ENCODE measurements around the gene WWTR1. TPM values are rescaled to one million over a fixed set of nuclear protein-coding genes. Genes with fewer than 3 reads are reported as not detected.

The WWTR1 gene
- total RNA-seq, 1 donor from 2014 or later = 0.76 TPM

DNA sequence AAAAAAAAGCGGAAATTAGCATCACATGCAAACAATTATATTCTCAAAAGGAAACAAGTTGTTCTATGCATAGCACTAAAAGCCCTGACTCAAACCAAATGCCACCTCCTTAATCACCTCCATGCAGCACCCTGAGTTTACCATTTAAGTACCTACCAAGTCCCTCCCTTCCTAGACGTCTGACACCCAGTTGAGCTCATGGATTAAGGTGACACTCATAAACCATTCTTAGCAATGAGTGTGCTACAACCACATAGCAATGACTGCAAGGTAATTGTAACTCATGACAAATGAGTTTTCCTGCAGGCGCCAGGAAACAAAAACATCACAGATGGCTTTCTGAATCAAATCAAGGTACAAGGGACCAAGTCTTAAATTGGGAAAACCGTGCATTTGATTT, 32.0 kb downstream of the WWTR1 start:
- intact Hi-C loops (cut with micrococcal nuclease) = no loop called here

- intact Hi-C loops (cut with micrococcal nuclease) = no loop called here
These were observed 34.0 kb downstream of the WWTR1 start for GRCh38 chr3:149623824-149624223.

GRCh38 chr3:149621218-149622005, 36.4 kb downstream of the WWTR1 start:
- intact Hi-C loops (cut with micrococcal nuclease) = loop anchor here (2.0 kb wide), 1 partner anchor 41 kb away; no protein-coding TSS in a partner anchor

DNA sequence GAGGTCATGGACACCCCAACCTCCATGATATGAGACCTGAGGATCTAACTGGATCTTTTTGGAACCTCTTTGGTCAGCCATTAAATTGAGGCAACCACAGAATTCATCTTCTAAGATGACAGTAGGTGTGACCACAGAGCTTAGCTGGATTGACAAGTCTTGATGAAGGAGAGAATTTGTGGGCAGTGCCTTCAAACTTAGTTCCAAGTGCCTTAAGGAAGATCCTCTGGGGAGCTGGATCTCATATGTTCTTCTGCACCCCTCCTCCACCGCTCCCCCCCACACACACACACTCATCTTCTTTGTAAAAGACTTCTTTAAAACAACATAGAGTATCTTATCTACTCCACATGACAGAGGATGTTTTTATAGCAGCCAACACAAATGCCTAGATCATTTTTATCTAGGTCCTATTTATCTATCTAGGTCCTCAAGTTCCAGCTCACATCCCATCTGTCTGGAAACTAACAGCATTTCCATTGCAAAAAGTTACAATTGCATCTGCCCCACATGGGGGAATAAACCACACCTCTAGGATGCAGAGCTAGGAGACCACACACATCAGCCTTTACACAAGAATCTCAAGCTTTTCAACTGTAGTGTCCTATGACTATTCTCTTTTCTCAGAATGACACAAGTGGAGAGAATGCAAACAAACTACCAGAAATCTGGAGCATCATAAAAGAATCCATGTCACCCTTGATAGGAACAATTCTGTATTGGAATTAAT, 37.4 kb downstream of the WWTR1 start:
- intact Hi-C loops (cut with micrococcal nuclease) = loop anchor here (2.0 kb wide), 1 partner anchor 40 kb away; no protein-coding TSS in a partner anchor

DNA sequence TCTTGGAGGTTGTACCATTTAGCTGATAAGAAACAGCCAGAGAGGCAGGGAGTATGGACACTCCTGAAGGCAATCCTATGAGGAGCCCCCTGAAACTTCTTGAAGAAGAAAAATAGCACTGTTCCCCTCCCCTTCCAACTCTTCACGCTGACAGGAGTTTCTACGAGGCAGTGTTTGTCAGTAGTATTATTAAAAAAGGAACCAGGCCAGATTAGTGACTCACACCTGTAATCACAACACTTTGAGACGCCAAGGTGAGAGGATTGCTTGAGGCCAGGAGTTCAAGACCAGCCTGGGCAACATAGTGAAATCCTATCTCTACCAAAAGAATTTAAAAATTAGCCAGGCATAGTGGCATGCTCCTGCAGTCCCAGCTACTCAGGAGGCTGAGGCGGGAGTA, 38.7 kb downstream of the WWTR1 start:
- intact Hi-C loops (cut with micrococcal nuclease) = no loop called here

- intact Hi-C loops (cut with micrococcal nuclease) = no loop called here
These were observed 39.4 kb downstream of the WWTR1 start for GRCh38 chr3:149618151-149619123.

DNA sequence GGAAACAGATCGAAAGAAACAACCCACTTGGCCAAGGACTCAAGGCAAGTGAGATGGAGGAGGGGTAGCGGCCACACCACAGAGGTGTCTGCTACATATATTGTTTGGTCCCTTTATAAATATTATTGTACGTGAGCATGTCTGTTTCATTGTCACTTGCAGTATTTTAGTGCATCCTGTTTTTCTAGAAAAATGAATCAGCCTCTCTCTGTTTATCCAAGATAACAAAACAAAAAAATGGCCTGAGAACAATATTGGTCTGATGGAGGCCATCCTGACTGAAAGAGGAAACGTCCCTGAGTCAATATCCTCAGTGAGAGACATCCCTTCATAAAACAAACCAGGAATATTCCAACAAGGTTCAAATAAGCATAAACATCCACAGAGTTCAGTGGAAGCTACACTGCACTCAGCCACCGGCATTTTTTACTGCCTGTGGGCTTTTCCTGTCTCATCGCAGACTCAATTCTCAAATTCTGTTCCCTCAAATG, 42.0 kb downstream of the WWTR1 start:
- intact Hi-C loops (cut with micrococcal nuclease) = no loop called here

- intact Hi-C loops (cut with micrococcal nuclease) = no loop called here
These were observed 43.8 kb downstream of the WWTR1 start for GRCh38 chr3:149613988-149614387.

DNA sequence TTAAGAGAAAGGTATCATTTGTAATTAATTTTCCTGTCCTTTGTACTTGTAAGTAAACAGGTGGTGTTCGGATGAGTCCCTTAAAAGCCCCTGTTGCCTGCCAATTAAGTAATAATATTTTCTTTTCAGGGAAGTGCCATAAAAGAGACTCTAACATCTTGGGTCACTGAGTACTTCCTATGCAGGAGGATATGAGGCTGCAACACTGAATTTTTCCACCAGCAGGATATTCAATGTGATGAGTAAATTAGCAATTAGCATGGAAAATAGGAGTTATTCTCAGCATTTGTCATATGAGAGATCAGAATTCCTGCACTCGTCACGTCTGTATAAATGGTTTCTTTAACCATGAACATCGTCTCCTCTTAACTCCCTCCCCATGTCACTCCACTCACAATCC, 45.4 kb downstream of the WWTR1 start:
- intact Hi-C loops (cut with micrococcal nuclease) = no loop called here

- intact Hi-C loops (cut with micrococcal nuclease) = no loop called here
These were observed 46.7 kb downstream of the WWTR1 start for GRCh38 chr3:149611149-149611548.

- intact Hi-C loops (cut with micrococcal nuclease) = no loop called here
These were observed 47.3 kb downstream of the WWTR1 start for GRCh38 chr3:149610351-149611105.

- intact Hi-C loops (cut with micrococcal nuclease) = no loop called here
These were observed 48.2 kb downstream of the WWTR1 start for GRCh38 chr3:149609595-149609994.

DNA sequence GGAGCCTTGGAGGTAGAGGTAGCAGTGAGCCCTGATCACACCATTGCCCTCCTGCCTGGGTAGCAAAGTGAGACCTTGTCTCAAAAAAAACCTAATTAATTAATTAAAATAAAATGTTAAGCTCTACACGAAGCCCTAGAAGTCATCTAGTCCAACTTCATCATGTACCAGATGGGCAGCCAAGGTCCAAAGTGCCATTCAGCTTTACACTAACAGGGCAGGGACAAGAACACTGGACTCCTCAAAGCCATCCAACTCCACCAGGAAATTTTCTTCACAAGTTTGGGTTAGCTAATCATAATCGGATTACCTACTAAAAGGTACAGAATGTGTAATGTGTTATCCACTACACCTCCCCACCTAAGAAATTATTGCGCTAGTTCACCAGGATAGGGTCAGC, 48.8 kb downstream of the WWTR1 start:
- intact Hi-C loops (cut with micrococcal nuclease) = no loop called here

GRCh38 chr3:149605902-149606301, 51.9 kb downstream of the WWTR1 start:
- intact Hi-C loops (cut with micrococcal nuclease) = no loop called here

DNA sequence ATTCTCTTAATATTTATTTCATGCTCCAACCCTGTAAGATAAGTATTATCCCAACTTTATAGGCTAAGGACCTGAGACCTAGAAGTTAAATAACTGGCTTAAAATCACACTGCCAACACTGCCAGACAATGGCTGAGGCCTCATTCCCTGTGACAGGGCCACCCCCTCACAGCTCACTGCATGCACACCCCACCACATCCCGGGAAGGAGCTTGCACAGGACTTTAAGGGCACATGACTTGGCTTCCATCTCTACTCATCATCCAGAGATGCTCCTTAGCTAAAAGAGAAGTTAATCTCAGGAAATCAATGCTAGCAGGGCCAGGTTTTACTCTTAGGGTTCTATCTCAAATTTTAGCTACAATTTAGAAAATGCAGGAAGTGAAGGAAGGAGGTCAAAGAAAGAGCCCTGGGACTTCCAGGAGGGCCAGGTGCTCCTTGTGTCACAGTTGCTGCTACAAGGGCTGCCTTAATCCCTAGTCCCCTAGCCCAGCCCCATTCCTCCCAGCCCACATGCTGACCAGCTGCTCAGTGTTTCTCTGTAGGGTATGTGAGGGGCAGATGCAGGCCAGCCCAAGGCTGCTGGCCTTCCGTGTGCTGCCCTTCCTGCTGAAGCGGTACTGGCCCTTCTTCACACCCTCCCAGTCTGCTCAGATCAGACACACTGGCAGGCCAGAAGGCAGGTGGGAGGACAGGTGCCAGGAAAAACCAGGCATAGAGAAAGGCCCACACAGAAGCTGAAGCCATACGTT, 53.5 kb downstream of the WWTR1 start:
- intact Hi-C loops (cut with micrococcal nuclease) = no loop called here

GRCh38 chr3:149603126-149604074, 54.4 kb downstream of the WWTR1 start:
- intact Hi-C loops (cut with micrococcal nuclease) = no loop called here

GRCh38 chr3:149600634-149601033, 57.2 kb downstream of the WWTR1 start:
- intact Hi-C loops (cut with micrococcal nuclease) = no loop called here

DNA sequence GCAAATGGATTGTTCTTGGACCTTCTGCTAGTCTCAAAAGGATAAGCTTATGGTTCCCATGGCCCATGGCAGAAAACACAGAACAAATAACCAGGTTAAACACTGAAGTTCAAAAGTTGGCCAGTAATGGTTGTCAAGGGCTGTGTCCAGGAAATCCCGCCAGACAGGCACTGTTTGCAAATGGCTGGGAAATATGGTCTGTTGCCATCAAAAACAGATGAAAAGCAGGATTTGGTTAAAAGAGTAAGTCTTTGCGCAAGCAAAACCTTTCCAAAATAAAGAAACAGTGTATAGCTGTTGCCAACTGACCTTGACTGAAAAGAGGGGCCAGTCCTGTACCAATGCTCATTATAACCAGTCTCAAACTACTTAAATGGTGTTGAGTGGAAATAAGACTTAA, 58.6 kb downstream of the WWTR1 start:
- intact Hi-C loops (cut with micrococcal nuclease) = no loop called here
